CD8-positive, alpha-beta memory T cell (primary cell): ENCODE data around the gene FANCC. TPM values are rescaled to one million over a fixed set of nuclear protein-coding genes. Genes with fewer than 3 reads are reported as not detected.

Experiments used
- CTCF ChIA-PET: fragments of 350-600 bp; sonication (Branson Sonifier 250); formaldehyde crosslinking; loops from one replicate; lab custom pipeline; 2021; ENCODE audit warnings: antibody characterized with exemption; lab: Charles Lee
- POLR2A ChIA-PET: fragments of 350-600 bp; sonication (Branson Sonifier 250); formaldehyde crosslinking; loops from one replicate; lab custom pipeline; 2021; ENCODE audit warnings: antibody characterized with exemption; lab: Charles Lee
- DNase-seq, 5 donors: peaks; one replicate each; pipeline versions ENCODE4 v3.0.0 to v3.0.0-alpha.2; 2020 to 2022; ENCODE audit warnings: mixed read lengths in 1 of 5
- H3K27ac ChIP-seq: one replicate; pipeline ENCODE4 v1.7.0; 2013; ENCODE audit warnings: low read depth, mild to moderate bottlenecking, low read length, moderate library complexity
- H3K27me3 ChIP-seq: 2 replicates; pipeline ENCODE4 v1.7.0; 2013; ENCODE audit warnings: low read length, mild to moderate bottlenecking; ENCODE audit not compliant: insufficient read depth, poor library complexity, severe bottlenecking
- H3K36me3 ChIP-seq: 2 replicates; pipeline ENCODE4 v1.7.0; 2013; ENCODE audit warnings: mild to moderate bottlenecking, low read length, moderate library complexity; ENCODE audit not compliant: insufficient read depth
- H3K4me1 ChIP-seq: 2 replicates; pipeline ENCODE4 v1.7.0; 2013; ENCODE audit warnings: mild to moderate bottlenecking, low read length, moderate library complexity; ENCODE audit not compliant: insufficient read depth
- H3K4me3 ChIP-seq: 2 replicates; pipeline ENCODE4 v1.7.0; 2013; ENCODE audit warnings: mild to moderate bottlenecking, low read length
- H3K9me3 ChIP-seq: 2 replicates; pipeline ENCODE4 v1.7.0; 2013; ENCODE audit warnings: mild to moderate bottlenecking, low read length
- H3K27ac Mint-ChIP-seq, 8 donors: one replicate each; pipeline ENCODE4 v1.8.0; 2020 to 2021; ENCODE audit warnings: mixed read lengths in 8 of 8, mild to moderate bottlenecking in 6 of 8, inconsistent platforms in 3 of 8, moderate library complexity in 3 of 8
- H3K27me3 Mint-ChIP-seq, 2 donors: one replicate each; pipeline ENCODE4 v1.8.0; 2020 to 2021; ENCODE audit warnings: mixed read lengths in 2 of 2, mild to moderate bottlenecking in 1 of 2, moderate library complexity in 1 of 2
- H3K36me3 Mint-ChIP-seq, 3 donors: one replicate each; pipeline ENCODE4 v1.8.0; 2020 to 2021; ENCODE audit warnings: mixed read lengths in 3 of 3, inconsistent platforms in 1 of 3, mild to moderate bottlenecking in 1 of 3
- H3K4me1 Mint-ChIP-seq, 3 donors: one replicate each; pipeline ENCODE4 v1.8.0; 2020 to 2021; ENCODE audit warnings: mixed read lengths in 3 of 3, inconsistent platforms in 1 of 3, mild to moderate bottlenecking in 1 of 3
- H3K4me3 Mint-ChIP-seq, 7 donors: one replicate each; pipeline ENCODE4 v1.8.0; 2020 to 2021; ENCODE audit warnings: mixed read lengths in 7 of 7, mild to moderate bottlenecking in 6 of 7, moderate library complexity in 4 of 7, inconsistent platforms in 2 of 7
- H3K9me3 Mint-ChIP-seq, 5 donors: one replicate each; pipeline ENCODE4 v1.8.0; 2020 to 2022; ENCODE audit warnings: mixed read lengths in 5 of 5, mild to moderate bottlenecking in 3 of 5, moderate library complexity in 2 of 5, inconsistent platforms in 1 of 5
- polyA plus RNA-seq: library from polyadenylated mRNA; unstranded; fragments of 300-500 nt; fragmentation: Illumina TruSeq; gene quantifications from one replicate; pipeline ENCODE4 v1.2.3, GENCODE V29; 2021
- total RNA-seq, 2 experiments: library from RNA; stranded (reverse); gene quantifications; one replicate each; pipeline ENCODE4 v1.2.3, GENCODE V29; 2021

FANCC gene
- total and polyA plus RNA-seq, 3 experiments from 2014 or later = 2.7 to 18.5 (median 18.0) TPM

DNA sequence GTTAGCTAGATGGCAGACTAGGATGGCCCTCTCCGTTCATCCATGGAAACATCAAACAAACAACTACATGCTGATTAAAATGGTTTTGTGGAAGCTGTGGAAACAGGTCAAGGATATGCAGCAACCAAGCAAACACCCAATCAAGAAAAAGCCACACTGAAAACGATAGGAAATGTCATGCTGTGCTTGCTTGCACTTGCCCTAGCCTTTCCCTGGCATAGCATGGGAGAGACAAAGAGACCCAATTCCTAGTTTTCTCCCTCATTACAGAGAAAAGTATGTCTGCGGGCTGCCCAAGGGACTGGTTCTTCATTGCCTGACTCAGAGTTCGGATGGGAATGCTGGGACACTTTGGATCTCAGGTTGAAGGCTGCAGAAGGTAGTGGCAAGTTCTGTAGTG is 98.7 kb downstream of the FANCC start:
- H3K36me3 Mint-ChIP-seq = peaks cover 0 to 5% (median 3%) of the 10 kb centered on the region in 3 donors
- H3K9me3 Mint-ChIP-seq = no peaks in the 10 kb centered on the region
- ChIA-PET CTCF (no interaction called here), POLR2A (no interaction called here)
- Histone ChIP-seq H3K9me3 (no peaks in the 10 kb centered on the region), H3K36me3 (no peaks in the 10 kb centered on the region), H3K27me3 (no peaks in the 10 kb centered on the region), H3K4me1 (no peaks in the 10 kb centered on the region), H3K27ac (no peak overlapping the region), H3K4me3 (no peak overlapping the region)
- no peak overlapping the region for H3K4me3 Mint-ChIP-seq
- DNase-seq = no peak
- no peak overlapping the region for H3K27ac Mint-ChIP-seq
- no peaks in the 10 kb centered on the region for H3K27me3 Mint-ChIP-seq
- no peaks in the 10 kb centered on the region for H3K4me1 Mint-ChIP-seq

DNA sequence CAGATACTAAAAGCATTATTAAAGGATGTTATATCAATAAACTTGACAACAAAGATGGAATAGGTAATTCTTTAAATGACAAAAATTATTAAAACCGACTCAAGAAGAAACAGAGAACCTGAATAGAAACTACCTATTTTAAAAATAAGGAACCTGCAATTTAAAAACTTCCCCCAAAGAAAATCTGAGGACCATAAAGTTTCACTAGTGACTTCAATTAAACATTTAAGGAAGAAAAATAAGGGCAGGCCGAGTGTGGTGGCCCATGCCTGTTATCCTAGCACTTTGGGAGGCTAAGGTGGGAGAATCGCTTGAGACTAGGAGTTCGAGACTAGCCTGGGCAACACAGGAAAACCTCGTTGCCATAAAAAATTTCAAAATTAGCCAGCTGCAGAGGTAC is 99.6 kb downstream of the FANCC start:
- Mint-ChIP-seq H3K9me3 (no peaks in the 10 kb centered on the region), H3K27ac (no peak overlapping the region), H3K4me1 (no peaks in the 10 kb centered on the region), H3K27me3 (no peaks in the 10 kb centered on the region), H3K4me3 (no peak overlapping the region), H3K36me3 (peaks cover 0 to 5% (median 3%) of the 10 kb centered on the region in 3 donors)
- Histone ChIP-seq H3K27ac (no peak overlapping the region), H3K4me3 (no peak overlapping the region), H3K27me3 (no peaks in the 10 kb centered on the region), H3K4me1 (no peaks in the 10 kb centered on the region), H3K9me3 (no peaks in the 10 kb centered on the region), H3K36me3 (no peaks in the 10 kb centered on the region)
- ChIA-PET POLR2A (no interaction called here), CTCF (no interaction called here)
- DNase-seq = no peak

GRCh38 chr9:95215336-95215898 is 102.1 kb downstream of the FANCC start:
- no peaks in the 10 kb centered on the region for H3K4me1 Mint-ChIP-seq
- Histone ChIP-seq H3K9me3 (no peaks in the 10 kb centered on the region), H3K27ac (no peak overlapping the region), H3K27me3 (no peaks in the 10 kb centered on the region), H3K4me1 (no peaks in the 10 kb centered on the region), H3K36me3 (no peaks in the 10 kb centered on the region), H3K4me3 (no peak overlapping the region)
- CTCF ChIA-PET = no interaction called here
- H3K27me3 Mint-ChIP-seq = no peaks in the 10 kb centered on the region
- no peak for DNase-seq
- no peak overlapping the region for H3K4me3 Mint-ChIP-seq
- H3K9me3 Mint-ChIP-seq = no peaks in the 10 kb centered on the region
- POLR2A ChIA-PET = no interaction called here
- no peak overlapping the region for H3K27ac Mint-ChIP-seq
- H3K36me3 Mint-ChIP-seq = peaks cover 0 to 5% (median 1%) of the 10 kb centered on the region in 3 donors

GRCh38 chr9:95213117-95213516 is 104.4 kb downstream of the FANCC start:
- H3K9me3 Mint-ChIP-seq = no peaks in the 10 kb centered on the region
- ChIA-PET CTCF (no interaction called here), POLR2A (no interaction called here)

DNA sequence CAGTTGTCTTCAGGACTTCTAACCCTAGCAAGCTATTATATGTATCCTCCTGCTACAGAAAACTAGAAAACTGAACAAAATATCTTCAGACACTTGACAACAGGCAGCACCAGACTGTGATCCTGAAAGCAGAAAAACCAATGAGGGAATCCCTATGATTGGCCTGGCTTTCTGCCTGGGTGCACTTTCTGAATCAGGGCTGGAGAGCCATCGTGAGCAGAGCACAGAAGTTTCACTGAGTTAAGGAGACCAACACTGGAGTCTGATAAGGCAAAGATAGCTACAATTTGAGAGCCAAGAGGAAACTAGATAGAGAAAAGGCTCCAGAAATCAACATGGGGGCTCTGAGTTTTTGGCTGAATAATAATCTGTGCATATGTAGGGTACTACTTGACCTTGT is 106.5 kb downstream of the FANCC start:
- ChIA-PET POLR2A (no interaction called here), CTCF (no interaction called here)
- no peaks in the 10 kb centered on the region for H3K36me3 Mint-ChIP-seq

More at GRCh38 chr9:95213117-95213516, 104.4 kb downstream of the FANCC start:
- DNase-seq = no peak
- H3K4me1 Mint-ChIP-seq = no peaks in the 10 kb centered on the region
- no peaks in the 10 kb centered on the region for H3K27me3 ChIP-seq
- H3K4me3 Mint-ChIP-seq = no peak overlapping the region
- no peaks in the 10 kb centered on the region for H3K9me3 ChIP-seq
- H3K27ac Mint-ChIP-seq = no peak overlapping the region
- no peaks in the 10 kb centered on the region for H3K4me1 ChIP-seq
- no peaks in the 10 kb centered on the region for H3K27me3 Mint-ChIP-seq
- H3K36me3 ChIP-seq = no peaks in the 10 kb centered on the region
- no peak overlapping the region for H3K27ac ChIP-seq
- no peaks in the 10 kb centered on the region for H3K36me3 Mint-ChIP-seq
- no peak overlapping the region for H3K4me3 ChIP-seq

DNA sequence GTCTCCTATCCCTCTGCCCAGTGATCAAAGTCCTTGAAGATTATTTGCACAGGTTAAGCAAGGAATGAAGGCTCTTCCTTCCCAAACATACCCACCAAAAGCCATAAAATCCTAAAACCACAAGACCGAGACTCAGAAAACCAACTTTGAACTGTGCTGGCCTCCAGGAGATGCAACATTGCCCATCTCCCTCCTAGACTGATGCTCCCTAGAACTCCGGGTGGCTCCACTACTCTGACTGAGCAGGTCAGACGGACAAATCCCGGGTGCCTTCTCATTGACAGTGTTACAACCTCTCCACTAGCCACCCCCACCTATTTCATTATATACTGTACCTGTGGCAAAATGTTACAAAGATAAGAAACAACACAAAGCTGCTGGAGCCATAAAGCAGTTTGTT is 110.1 kb downstream of the FANCC start:
- H3K4me3 Mint-ChIP-seq = no peak overlapping the region
- no peak overlapping the region for H3K4me3 ChIP-seq
- H3K9me3 Mint-ChIP-seq = no peaks in the 10 kb centered on the region
- H3K4me1 ChIP-seq = no peaks in the 10 kb centered on the region
- peak overlapping the region in 1 of 8 donors; percentile 71 for H3K27ac Mint-ChIP-seq
- no peaks in the 10 kb centered on the region for H3K9me3 ChIP-seq
- no peaks in the 10 kb centered on the region for H3K4me1 Mint-ChIP-seq
- no peaks in the 10 kb centered on the region for H3K36me3 ChIP-seq
- CTCF ChIA-PET = no interaction called here
- DNase-seq = no peak
- no peaks in the 10 kb centered on the region for H3K27me3 ChIP-seq
- no peaks in the 10 kb centered on the region for H3K36me3 Mint-ChIP-seq
- no peak overlapping the region for H3K27ac ChIP-seq
- POLR2A ChIA-PET = no interaction called here
- no peaks in the 10 kb centered on the region for H3K27me3 Mint-ChIP-seq

More for the DNA sequence above, 106.5 kb downstream of the FANCC start:
- no peaks in the 10 kb centered on the region for H3K4me1 ChIP-seq
- no peak overlapping the region for H3K4me3 Mint-ChIP-seq
- DNase-seq = no peak
- no peaks in the 10 kb centered on the region for H3K9me3 Mint-ChIP-seq
- no peaks in the 10 kb centered on the region for H3K36me3 ChIP-seq
- no peak overlapping the region for H3K27ac Mint-ChIP-seq
- no peaks in the 10 kb centered on the region for H3K27me3 ChIP-seq
- H3K27ac ChIP-seq = no peak overlapping the region
- H3K4me1 Mint-ChIP-seq = no peaks in the 10 kb centered on the region
- H3K9me3 ChIP-seq = no peaks in the 10 kb centered on the region
- no peaks in the 10 kb centered on the region for H3K27me3 Mint-ChIP-seq
- H3K4me3 ChIP-seq = no peak overlapping the region

DNA sequence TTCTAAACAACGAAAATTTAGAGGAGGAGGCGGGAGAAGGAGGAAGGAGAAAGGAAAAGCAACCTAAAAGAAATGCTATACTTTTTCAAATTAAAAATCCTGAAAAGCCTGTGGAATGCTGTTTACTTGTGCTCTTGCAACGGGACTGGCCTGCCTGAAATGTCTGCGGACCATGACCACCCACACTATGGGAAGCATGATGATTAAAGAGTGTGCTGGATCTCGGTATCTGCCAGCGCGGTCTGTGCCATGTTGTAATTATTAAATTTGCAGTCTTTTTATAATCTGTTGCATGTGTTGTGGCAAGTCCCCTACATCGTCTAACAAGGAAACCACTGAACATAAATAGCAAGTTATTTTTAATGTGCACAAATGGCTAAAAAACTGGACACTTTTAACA is 111.4 kb downstream of the FANCC start:
- Mint-ChIP-seq H3K4me1 (no peaks in the 10 kb centered on the region), H3K9me3 (no peaks in the 10 kb centered on the region), H3K4me3 (no peak overlapping the region), H3K36me3 (no peaks in the 10 kb centered on the region), H3K27me3 (no peaks in the 10 kb centered on the region), H3K27ac (no peak overlapping the region)
- Histone ChIP-seq H3K4me3 (no peak overlapping the region), H3K27me3 (no peaks in the 10 kb centered on the region), H3K9me3 (no peaks in the 10 kb centered on the region), H3K4me1 (no peaks in the 10 kb centered on the region), H3K27ac (no peak overlapping the region), H3K36me3 (no peaks in the 10 kb centered on the region)
- DNase-seq = no peak
- ChIA-PET POLR2A (no interaction called here), CTCF (no interaction called here)

DNA sequence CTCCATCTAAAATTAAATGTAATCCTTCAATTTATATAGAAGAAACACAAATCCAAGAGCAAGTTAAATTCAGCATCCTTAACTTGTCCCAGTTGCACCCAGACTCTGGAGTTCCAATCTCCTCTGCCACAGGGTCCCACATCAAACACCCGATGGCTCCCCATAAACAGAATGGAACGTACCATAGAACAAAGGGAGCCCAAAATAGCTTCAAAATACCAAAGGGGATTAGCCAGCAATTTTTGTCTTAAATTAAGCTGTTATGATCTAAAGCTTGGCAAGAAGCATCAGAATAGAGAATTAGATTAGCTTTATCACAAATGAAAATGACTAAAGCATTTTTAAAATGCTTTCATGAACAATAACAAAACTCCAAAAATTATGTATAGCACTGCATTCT is 112.8 kb downstream of the FANCC start:
- Histone ChIP-seq H3K4me3 (no peak overlapping the region), H3K27ac (no peak overlapping the region), H3K4me1 (no peaks in the 10 kb centered on the region), H3K9me3 (no peaks in the 10 kb centered on the region), H3K36me3 (no peaks in the 10 kb centered on the region), H3K27me3 (no peaks in the 10 kb centered on the region)
- H3K4me1 Mint-ChIP-seq = no peaks in the 10 kb centered on the region
- ChIA-PET POLR2A (no interaction called here), CTCF (no interaction called here)
- no peaks in the 10 kb centered on the region for H3K9me3 Mint-ChIP-seq
- H3K27ac Mint-ChIP-seq = no peak overlapping the region
- no peaks in the 10 kb centered on the region for H3K27me3 Mint-ChIP-seq
- H3K4me3 Mint-ChIP-seq = no peak overlapping the region
- DNase-seq = no peak
- no peaks in the 10 kb centered on the region for H3K36me3 Mint-ChIP-seq

- Mint-ChIP-seq H3K9me3 (no peaks in the 10 kb centered on the region), H3K27ac (no peak overlapping the region), H3K4me1 (no peaks in the 10 kb centered on the region), H3K36me3 (no peaks in the 10 kb centered on the region), H3K27me3 (no peaks in the 10 kb centered on the region), H3K4me3 (no peak overlapping the region)
- ChIA-PET POLR2A (no interaction called here), CTCF (no interaction called here)
- Histone ChIP-seq H3K27me3 (no peaks in the 10 kb centered on the region), H3K4me1 (no peaks in the 10 kb centered on the region), H3K9me3 (no peaks in the 10 kb centered on the region), H3K4me3 (no peak overlapping the region), H3K27ac (no peak overlapping the region), H3K36me3 (no peaks in the 10 kb centered on the region)
- no peak for DNase-seq
Measured at GRCh38 chr9:95204310-95204709, 113.2 kb downstream of the FANCC start.
